BE2C (cell line): ENCODE data around the gene KLHL35.

Experiments
- DNase-seq: peaks from one replicate; pipeline ENCODE4 v3.0.0-alpha.2; 2020
- H3K27me3 ChIP-seq: fragments of 250-450 bp; sonication (Bioruptor Pico); 2 replicates; pipeline ENCODE4 v1.5.1; 2020; ENCODE audit warnings: mild to moderate bottlenecking
- H3K36me3 ChIP-seq: fragments of 250-450 bp; sonication (Bioruptor Pico); 2 replicates; pipeline ENCODE4 v1.5.1; 2020; ENCODE audit warnings: mild to moderate bottlenecking
- H3K4me1 ChIP-seq: fragments of 250-450 bp; sonication (Bioruptor Pico); 2 replicates; pipeline ENCODE4 v1.5.1; 2020
- H3K4me3 ChIP-seq: 2 replicates; pipeline ENCODE4 v1.5.1; 2011; ENCODE audit warnings: low read depth, low read length
- H3K9me3 ChIP-seq: fragments of 250-450 bp; sonication (Bioruptor Pico); 2 replicates; pipeline ENCODE4 v1.5.1; 2020
- TF ChIP-seq, protein P1 (sequence below): IDR thresholded peaks from 2 replicates; pipeline ENCODE4 v1.5.1; 2012; ENCODE audit warnings: mild to moderate bottlenecking, low read depth, low read length

The KLHL35 gene

DNA sequence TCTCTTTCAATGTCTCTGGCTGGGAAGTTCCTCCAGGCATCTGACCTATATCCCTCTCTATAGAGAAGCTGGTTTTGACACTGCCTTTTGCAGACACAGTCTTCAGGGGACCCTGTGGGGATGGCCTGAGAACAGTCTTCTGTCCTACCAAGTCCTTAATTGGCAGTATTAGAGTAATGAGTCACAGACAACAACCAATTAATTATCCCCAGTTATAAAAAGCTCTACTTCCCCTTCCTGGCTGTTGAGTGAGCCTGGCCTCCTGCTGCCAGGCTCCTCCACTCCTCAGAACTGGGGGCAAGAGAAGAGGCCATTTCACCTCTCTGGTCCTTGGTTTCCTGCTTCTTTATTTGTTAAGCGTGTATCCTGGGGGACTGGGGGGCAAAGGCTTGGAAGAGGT lies 41.2 kb upstream of the KLHL35 start:
- DNase-seq = peak; percentile 48
- Histone ChIP-seq H3K4me3 (no peak overlapping the region), H3K36me3 (no peaks in the 10 kb centered on the region), H3K27me3 (no peaks in the 10 kb centered on the region), H3K9me3 (no peaks in the 10 kb centered on the region), H3K4me1 (peaks cover 42% of the 10 kb centered on the region)
- TF ChIP-seq, protein P1, sequence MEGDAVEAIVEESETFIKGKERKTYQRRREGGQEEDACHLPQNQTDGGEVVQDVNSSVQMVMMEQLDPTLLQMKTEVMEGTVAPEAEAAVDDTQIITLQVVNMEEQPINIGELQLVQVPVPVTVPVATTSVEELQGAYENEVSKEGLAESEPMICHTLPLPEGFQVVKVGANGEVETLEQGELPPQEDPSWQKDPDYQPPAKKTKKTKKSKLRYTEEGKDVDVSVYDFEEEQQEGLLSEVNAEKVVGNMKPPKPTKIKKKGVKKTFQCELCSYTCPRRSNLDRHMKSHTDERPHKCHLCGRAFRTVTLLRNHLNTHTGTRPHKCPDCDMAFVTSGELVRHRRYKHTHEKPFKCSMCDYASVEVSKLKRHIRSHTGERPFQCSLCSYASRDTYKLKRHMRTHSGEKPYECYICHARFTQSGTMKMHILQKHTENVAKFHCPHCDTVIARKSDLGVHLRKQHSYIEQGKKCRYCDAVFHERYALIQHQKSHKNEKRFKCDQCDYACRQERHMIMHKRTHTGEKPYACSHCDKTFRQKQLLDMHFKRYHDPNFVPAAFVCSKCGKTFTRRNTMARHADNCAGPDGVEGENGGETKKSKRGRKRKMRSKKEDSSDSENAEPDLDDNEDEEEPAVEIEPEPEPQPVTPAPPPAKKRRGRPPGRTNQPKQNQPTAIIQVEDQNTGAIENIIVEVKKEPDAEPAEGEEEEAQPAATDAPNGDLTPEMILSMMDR = no peak

DNA sequence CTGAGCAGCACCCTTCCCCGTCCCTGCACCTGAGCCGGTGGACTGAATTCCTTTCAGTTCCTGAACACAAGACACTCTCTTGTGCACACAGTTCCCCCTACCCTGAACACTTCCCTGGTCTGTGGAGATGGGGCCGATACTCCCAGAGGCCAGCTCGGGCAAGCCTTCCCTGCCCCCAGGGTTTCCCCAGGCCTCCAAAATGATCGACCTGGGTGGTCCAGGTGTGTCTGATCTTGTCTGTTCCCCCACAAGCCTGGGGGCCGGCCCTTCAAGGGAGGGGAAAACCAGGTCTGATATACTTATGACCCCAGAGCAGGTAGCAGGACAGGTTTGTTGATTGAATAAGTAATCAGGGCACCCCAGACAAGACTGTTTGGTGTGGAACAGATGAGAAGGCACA lies 40.7 kb upstream of the KLHL35 start:
- H3K4me3 ChIP-seq = no peak overlapping the region
- DNase-seq = no peak
- H3K36me3 ChIP-seq = no peaks in the 10 kb centered on the region
- no peaks in the 10 kb centered on the region for H3K9me3 ChIP-seq
- TF ChIP-seq, protein P1 = no peak
- H3K4me1 ChIP-seq = peaks cover 48% of the 10 kb centered on the region
- H3K27me3 ChIP-seq = no peaks in the 10 kb centered on the region

DNA sequence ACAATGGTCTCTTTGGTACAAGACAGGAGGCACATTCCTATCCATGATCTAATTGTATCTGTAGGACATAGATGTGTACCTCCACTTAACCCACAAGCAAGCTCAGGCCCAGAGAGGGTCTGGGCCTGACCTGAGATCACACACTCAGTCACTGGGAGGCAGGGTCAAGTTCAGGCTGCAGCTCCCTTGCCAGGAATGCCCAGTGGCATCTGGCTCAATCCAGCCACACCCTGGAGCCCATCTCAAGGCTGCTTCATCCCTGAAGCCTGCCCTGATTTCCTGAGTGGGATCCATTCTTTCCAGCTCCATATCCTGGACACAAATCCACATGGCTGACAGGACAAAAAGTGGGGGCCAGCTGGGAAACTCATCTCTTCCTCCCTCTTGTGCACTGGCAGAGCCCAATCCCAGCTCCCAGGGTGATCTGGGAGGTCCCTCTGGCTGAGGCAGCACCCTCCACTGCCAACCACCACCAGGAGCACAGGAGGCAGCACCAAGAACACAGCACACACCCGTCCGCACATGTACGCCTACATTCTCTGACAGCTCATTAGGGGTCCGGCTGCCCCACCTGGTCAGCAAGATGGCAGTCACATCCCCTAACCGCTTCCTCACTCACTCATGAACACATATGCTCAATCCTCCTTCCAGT lies 39.2 kb upstream of the KLHL35 start:
- TF ChIP-seq, protein P1 = no peak
- Histone ChIP-seq H3K9me3 (no peaks in the 10 kb centered on the region), H3K4me1 (peaks cover 57% of the 10 kb centered on the region), H3K27me3 (no peaks in the 10 kb centered on the region), H3K4me3 (no peak overlapping the region), H3K36me3 (no peaks in the 10 kb centered on the region)
- no peak for DNase-seq

DNA sequence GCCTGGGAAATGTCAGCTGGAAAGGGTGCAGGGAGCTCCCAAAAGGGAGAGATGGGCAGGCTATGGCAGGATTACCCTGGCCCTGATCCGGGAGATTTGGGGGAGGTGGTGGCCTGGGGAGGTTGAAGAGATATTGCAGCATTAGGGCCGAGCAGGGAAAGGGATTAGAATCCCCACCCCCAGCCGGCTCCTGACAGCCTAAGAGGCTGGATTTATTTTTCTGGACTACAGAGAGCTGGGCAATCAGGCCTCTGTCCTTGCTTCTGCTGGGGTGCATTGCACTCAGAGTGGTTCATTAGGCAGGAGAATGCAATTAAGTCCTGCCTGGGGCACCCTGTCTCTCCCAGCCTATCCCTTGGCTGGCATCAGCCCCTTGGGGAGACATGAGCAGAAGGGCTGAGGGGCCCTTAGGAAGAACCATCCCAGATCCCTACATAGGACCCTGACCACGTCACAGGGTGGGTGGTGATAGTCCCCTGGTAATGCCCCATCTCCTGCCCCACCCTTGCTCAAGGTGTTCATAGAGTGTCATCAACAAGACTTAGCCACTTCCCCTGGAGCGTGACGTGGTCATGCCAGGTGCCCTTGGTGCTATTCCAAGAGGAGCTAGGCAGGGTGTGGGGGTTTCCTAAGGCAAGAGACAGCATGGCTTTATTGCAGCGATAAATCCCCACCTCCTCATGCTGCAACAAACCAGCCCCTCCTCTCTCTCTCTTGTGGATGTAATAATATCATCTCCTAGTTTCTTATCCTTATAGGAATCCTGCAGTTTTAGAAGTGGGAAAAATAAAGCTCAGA lies 38.4 kb upstream of the KLHL35 start:
- peak; percentile 56 for DNase-seq
- H3K36me3 ChIP-seq = no peaks in the 10 kb centered on the region
- H3K4me1 ChIP-seq = peaks cover 60% of the 10 kb centered on the region
- H3K9me3 ChIP-seq = no peaks in the 10 kb centered on the region
- TF ChIP-seq, protein P1 = no peak
- H3K27me3 ChIP-seq = no peaks in the 10 kb centered on the region
- no peak overlapping the region for H3K4me3 ChIP-seq

DNA sequence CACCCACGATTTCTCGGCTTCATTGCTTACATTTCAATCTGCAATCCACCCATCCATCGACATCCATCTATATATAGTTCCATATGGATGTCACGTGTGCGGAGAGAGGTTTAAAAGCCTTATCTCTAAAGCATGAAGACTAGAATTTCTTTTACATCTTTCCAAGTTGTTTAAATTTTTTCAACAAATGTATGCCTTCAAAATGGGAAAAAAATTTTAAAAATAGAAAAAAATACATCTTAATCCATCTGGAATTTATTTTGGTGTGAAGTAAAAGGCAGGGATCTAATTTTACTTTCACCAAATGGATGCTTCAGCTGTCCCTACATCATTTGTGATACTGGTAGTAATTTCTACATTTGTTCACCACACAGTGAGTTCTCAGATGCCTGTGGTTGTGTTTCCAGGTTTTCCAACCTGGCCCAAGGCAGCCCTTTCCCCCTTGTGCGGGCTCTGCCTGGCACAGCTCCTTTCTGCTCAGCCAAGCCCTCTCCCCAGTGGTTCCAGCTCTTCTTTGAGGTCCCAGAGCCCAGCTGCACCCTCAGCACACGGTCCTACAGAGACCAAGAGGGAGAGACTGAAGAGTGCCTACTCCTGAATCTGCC lies 37.6 kb upstream of the KLHL35 start:
- H3K27me3 ChIP-seq = no peaks in the 10 kb centered on the region
- no peaks in the 10 kb centered on the region for H3K36me3 ChIP-seq
- peaks cover 61% of the 10 kb centered on the region for H3K4me1 ChIP-seq
- TF ChIP-seq, protein P1 = no peak
- H3K9me3 ChIP-seq = no peaks in the 10 kb centered on the region
- H3K4me3 ChIP-seq = no peak overlapping the region
- no peak for DNase-seq
